Measurements from ENCODE around the gene HIC2.
"Not testable (repeated sequence)": the region's sequence is repeated elsewhere in the genome, so short reads cannot be mapped to it uniquely, and the experiment has no call there.

Gene HIC2

GRCh38 chr22:21424084-21424709 lies 7.0 kb downstream of the HIC2 start:
- not testable (repeated sequence) for FAIRE-seq; DNase-seq (ENCODE audit: insufficient read length, low spot score)

DNA sequence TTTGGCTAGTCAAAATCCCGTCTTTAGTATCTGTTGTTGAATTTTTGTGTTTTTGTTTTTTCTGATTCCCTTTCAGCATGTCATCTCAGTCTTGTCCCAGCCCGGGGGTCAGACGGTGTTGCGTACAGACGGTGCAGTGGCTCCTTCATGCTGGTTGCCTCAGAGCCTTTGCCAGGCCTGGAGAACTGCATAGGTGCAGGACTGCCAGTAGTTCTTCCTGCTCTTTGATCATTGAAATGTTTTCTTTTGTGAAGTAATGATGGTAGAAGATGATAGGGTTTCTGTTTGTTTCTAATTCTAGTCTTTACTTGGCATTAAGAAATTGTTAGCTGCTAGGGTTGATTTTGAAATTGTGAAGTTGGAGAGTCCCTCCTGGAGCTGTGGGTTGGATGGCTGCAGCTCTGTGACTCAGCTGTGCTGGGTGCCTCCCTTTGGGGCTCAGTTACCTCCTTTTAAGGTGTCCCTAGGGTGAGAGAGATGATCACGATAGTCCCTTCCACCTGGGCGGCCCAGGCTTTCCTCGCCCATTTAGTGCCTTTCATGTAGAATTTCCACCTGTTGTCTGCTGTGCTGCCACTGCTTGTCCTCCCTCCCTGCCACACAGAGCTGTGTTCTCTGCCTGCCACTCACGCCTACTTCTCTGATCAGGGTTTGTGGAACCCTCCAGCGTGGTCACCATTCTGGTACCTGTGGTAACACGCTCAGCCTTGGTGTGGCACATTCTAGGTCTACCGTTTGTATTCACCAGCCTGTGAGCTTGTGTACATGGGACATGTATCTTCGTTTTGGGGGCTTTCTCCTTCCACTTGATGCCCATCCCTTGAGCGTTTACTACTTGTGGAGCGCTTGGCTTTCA lies 17.4 kb downstream of the HIC2 start:
- not testable (repeated sequence) for FAIRE-seq; DNase-seq (ENCODE audit: insufficient read length, low spot score)

DNA sequence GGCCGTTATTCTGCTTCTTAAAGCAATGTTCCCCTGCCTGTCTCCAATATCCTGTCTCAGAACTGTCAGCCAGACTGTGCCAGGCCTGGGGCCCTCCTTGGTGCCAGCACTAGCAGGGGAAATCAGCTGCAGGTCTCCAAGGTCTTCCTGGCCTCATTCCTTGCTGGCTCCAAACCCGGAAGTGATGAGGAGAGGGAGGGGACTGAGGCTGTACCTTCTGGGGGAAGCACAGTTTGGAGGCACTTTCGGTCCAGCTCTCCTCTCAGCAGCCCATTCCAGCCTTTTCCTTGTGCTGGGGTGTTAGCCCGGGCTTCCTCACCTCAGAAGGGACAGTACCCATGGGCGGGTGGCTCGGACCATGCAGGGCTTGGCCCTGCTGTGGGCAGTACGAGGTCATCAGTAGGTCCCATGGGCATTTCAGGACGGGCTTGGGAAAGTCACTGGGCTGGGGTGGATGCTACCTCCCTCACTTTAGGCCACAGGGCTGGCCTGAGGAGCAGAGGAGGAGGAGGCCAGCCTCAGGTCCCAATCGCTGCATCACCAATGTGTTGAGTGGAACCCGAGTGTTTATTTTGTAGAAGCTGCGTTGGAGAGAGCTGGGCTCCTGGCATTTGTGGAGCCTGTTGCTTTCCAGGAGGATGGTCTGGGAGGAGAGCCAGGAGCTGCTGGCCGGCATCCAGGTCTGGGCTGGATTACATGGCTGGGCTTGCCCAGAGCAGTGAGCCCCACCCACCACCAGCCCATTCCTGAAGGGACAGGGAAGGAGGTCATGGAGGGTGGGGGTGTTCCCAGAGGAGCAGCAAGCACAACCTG lies 19.0 kb downstream of the HIC2 start:
- DNase-seq (ENCODE audit: insufficient read length, low spot score); FAIRE-seq: not testable (repeated sequence)

- FAIRE-seq; DNase-seq (ENCODE audit: insufficient read length, low spot score): not testable (repeated sequence)
Measured at GRCh38 chr22:21438013-21438412, 20.8 kb downstream of the HIC2 start.

- FAIRE-seq; DNase-seq (ENCODE audit: insufficient read length, low spot score): not testable (repeated sequence)
Measured at GRCh38 chr22:21440018-21440636, 23.0 kb downstream of the HIC2 start.

- FAIRE-seq, result not testable (repeated sequence)
Measured at GRCh38 chr22:21440676-21441075, 23.5 kb downstream of the HIC2 start.

GRCh38 chr22:21441170-21441569 lies 24.0 kb downstream of the HIC2 start:
- DNase-seq (ENCODE audit: insufficient read length, low spot score); FAIRE-seq: not testable (repeated sequence)

More at GRCh38 chr22:21440676-21441075, 23.5 kb downstream of the HIC2 start:
- not testable (repeated sequence) for DNase-seq (ENCODE audit: insufficient read length, low spot score)

- FAIRE-seq, result not testable (repeated sequence)
Measured at GRCh38 chr22:21442123-21442522, 25.0 kb downstream of the HIC2 start.

DNA sequence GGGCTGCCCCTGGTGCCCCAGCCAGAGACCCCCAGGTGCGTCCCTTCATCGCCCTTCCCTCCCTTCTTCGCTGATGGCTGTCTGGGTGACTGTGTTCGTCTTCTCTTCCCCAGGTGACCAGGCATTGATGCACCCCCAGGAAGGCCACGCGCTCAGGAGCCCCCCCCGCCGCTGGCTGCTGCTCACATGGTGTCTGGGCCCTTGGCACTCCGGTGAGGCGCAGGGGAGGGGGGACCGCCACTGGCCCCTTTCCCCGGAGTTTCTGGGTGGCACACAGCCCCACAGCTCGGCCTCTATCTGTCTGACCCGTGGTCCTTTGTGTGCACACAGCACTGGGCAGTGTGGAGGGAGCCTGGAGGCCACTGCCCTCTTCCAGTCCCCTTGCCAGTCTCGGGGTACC lies 25.5 kb downstream of the HIC2 start:
- not testable (repeated sequence) for FAIRE-seq; DNase-seq (ENCODE audit: insufficient read length, low spot score)

More at GRCh38 chr22:21442123-21442522, 25.0 kb downstream of the HIC2 start:
- DNase-seq (ENCODE audit: insufficient read length, low spot score), result not testable (repeated sequence)

DNA sequence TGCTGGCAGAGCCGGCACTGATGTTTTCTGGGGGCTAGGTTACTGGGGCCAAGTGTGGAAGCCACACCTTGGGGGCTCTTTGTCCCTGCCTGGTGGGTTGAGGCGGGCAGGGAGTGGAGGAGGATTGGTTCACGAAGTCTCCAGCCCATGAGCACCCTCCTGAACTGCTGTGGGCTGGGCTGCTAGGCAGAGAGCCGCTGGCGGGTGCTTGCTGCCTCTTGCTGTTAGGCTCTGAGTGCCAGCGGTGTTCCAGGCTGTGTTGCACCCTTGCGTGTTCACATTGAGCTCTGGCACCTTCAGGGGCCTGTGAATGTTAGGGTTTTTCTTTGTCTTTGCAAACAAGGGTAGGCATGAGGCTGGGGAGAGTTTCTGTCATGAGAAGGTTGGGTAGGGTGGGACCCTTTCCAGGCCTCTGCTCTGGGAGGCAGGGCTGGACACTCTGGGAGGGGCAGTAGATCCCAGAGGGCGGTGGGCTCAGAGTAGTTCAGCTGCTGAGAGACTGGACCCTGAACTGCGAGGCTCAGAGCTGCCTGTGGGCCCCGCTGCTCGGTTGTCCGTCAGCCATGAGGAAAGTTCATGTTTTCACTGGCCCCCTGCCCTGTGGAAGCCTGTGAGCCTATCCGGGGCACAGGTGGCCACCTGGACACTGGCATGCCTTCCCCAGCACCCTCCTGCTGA lies 26.0 kb downstream of the HIC2 start:
- DNase-seq (ENCODE audit: insufficient read length, low spot score) (no peak), FAIRE-seq (no peak)
- no peak for TF ChIP-seq POLR2A (IDR thresholded peaks at IDR 0.05; ENCODE audit: low read depth, low read length)

DNA sequence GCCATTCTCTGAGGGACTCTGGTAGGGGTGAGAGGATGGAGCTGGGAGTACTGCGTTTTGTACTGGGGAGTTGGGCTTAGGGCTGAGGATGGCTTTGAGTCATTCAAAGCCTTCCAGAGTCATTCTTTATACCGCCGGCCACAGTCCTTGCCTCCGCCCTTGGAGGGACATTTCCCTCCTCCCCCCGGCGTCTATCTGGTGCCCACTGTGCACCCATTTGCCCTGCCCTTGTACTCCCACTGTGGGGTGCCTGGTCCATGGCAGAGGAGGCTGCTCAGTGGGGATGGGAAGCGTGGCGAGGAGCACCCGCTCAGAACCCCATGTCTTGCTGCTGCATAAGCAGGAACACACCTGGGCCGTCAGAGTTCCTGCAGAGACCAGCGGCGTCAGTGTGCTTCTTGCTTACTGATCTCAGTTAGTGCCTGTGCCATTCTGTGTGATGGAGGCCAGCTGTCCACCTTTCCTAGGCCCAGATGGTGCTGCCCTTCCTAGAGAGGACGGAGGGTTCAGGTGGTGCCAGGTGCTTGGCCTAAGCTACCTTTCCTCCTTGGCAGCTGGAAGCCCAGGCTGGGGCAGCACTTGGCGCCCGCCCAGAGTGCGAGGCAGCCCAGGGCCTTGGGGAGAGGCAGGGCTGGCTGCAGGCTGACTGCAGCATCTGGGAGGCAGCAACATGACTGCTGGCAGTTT lies 26.7 kb downstream of the HIC2 start:
- no peak for TF ChIP-seq POLR2A (IDR thresholded peaks at IDR 0.05; ENCODE audit: low read depth, low read length)
- FAIRE-seq, result no peak
- DNase-seq (ENCODE audit: insufficient read length, low spot score), result no peak

DNA sequence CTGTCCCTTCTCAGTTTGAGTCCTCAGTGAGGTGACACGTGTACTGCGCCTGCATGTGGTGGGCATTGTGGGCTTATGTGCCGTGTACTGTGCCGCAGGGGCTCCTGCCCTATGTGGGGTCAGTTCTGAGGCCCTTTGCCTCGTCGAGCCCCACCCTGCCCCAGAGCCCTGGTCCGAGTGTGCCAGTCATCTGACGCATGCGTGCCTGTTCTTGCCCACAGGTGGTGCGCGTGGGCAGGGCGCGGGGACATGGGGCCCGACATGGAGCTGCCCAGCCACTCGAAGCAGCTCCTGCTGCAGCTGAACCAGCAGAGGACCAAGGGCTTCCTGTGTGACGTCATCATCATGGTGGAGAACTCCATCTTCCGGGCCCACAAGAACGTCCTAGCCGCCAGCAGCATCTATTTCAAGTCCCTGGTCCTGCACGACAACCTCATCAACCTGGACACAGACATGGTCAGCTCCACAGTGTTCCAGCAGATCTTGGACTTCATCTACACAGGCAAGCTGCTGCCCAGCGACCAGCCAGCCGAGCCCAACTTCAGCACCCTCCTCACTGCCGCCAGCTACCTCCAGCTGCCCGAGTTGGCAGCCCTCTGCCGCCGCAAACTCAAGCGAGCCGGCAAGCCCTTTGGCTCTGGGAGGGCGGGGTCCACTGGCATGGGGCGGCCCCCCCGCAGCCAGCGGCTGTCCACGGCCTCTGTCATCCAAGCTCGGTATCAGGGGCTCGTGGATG lies 27.7 kb downstream of the HIC2 start:
- FAIRE-seq (no peak), DNase-seq (ENCODE audit: insufficient read length, low spot score) (no peak)
- TF ChIP-seq POLR2A (IDR thresholded peaks at IDR 0.05; ENCODE audit: low read depth, low read length), result no peak

All from H54 (cell line).